Left cardiac atrium (tissue), 4 donors: ENCODE measurements around the gene METAP2. TPM values are rescaled to one million over a fixed set of nuclear protein-coding genes. Genes with fewer than 3 reads are reported as not detected.
"Not testable (repeated sequence)": the region's sequence is repeated elsewhere in the genome, so short reads cannot be mapped to it uniquely, and the experiment has no call there.

Experiments used
- ATAC-seq, 2 donors: fragments of 200-7000 bp; cut with Tn5 transposase; one replicate each; pipeline ENCODE4 v1.9.1; 2020; ENCODE audit warnings: mild to moderate bottlenecking in 2 of 2, moderate library complexity in 2 of 2
- DNase-seq: peaks from one replicate; pipeline ENCODE4 v3.0.0-alpha.2; 2020
- intact Hi-C, 2 donors: fragments of 100-400 bp; cut with DNase I; formaldehyde crosslinking; loops; one replicate each; pipeline versions ENCODE4 v1.14.1 to v1.15.1; 2022 to 2023
- long read RNA-seq: library from polyadenylated mRNA; unstranded; transcript quantifications from one replicate; pipeline ENCODE4 v2.0.0, GENCODE V29; 2021
- total RNA-seq, 2 donors: library from RNA; stranded (reverse); fragmentation: NEBNext Ultra II Directional; extraction: Animal tissue kit (Norgen Biotek cat#: 25700); gene quantifications; one replicate each; pipeline ENCODE4 v1.2.1, GENCODE V29; 2021
- donor health status: DM: no; HTN: yes; CAD: no.
- donor health status: DM: no; HTN: yes; CAD: no; lungs with severe emphysema.
- donor health status: DM: yes; HTN: yes; CAD: no.
- donor health status: Dilated cardiomyopathy.

The METAP2 gene
- 10 to 100 TPM; 51.9 to 60.2 TPM for total RNA-seq
- long read RNA-seq, transcript METAP2-202 (11 exons, 3,601 nt) = major isoform, 55 of 70 reads
- long read RNA-seq, transcript METAP2-210 (11 exons, 1,874 nt) = minor isoform, 12 of 70 reads
- long read RNA-seq, partial matches to known transcripts = 3 of 70 reads
- long read RNA-seq, other reads (novel, unspliced or antisense) = 0 of 70 reads

- intact Hi-C loops = loop anchor here (5.0 to 10.0 kb wide), 2 partner anchors 92 to 119 kb away; no protein-coding TSS in a partner anchor
- ATAC-seq (peak; percentile 100), DNase-seq (peak; percentile 98)
Observed at GRCh38 chr12:95473884-95474659, at the start of gene METAP2. Gene METAP2 (plus strand): TSS chr12:95474152. CDS start chr12:95474180, 28 bp downstream.

- intact Hi-C loops = no loop called here
- DNase-seq = no peak
- peak; percentile 27 to 37 for ATAC-seq
Observed at GRCh38 chr12:95424271-95424994, 49.5 kb upstream of the METAP2 start.

- DNase-seq (no peak), ATAC-seq (no peak)
- intact Hi-C loops = no loop called here
Observed at GRCh38 chr12:95429172-95429510, 44.8 kb upstream of the METAP2 start.

- ATAC-seq (no peak), DNase-seq (no peak)
- intact Hi-C loops = no loop called here
Observed at GRCh38 chr12:95431120-95431519, 42.8 kb upstream of the METAP2 start.

- intact Hi-C loops = no loop called here
- DNase-seq (no peak), ATAC-seq (no peak)
Observed at GRCh38 chr12:95435355-95435754, 38.6 kb upstream of the METAP2 start.

- no peak for DNase-seq
- ATAC-seq = no peak
- intact Hi-C loops = no loop called here
Observed at GRCh38 chr12:95437565-95437964, 36.4 kb upstream of the METAP2 start.

- DNase-seq (no peak), ATAC-seq (no peak)
- intact Hi-C loops = no loop called here
Observed at GRCh38 chr12:95439461-95440230, 34.3 kb upstream of the METAP2 start.

- DNase-seq (no peak), ATAC-seq (no peak)
- intact Hi-C loops = no loop called here
Observed at GRCh38 chr12:95440401-95440800, 33.6 kb upstream of the METAP2 start.

GRCh38 chr12:95443459-95443858 is 30.5 kb upstream of the METAP2 start:
- ATAC-seq = no peak
- no peak for DNase-seq
- intact Hi-C loops = no loop called here

- ATAC-seq, DNase-seq, intact Hi-C loops: not testable (repeated sequence)
Observed at GRCh38 chr12:95445099-95445498, 28.9 kb upstream of the METAP2 start.

- ATAC-seq (no peak), DNase-seq (no peak)
- intact Hi-C loops = no loop called here
Observed at GRCh38 chr12:95445884-95446505, 28.0 kb upstream of the METAP2 start.

GRCh38 chr12:95446506-95446900 is 27.4 kb upstream of the METAP2 start:
- ATAC-seq = peak; percentile 95 to 97
- peak; percentile 53 for DNase-seq
- intact Hi-C loops = no loop called here

GRCh38 chr12:95449656-95450055 is 24.3 kb upstream of the METAP2 start:
- ATAC-seq, DNase-seq, intact Hi-C loops: not testable (repeated sequence)

- ATAC-seq, intact Hi-C loops: not testable (repeated sequence)
Observed at GRCh38 chr12:95452501-95452900, 21.5 kb upstream of the METAP2 start.

GRCh38 chr12:95453881-95454280 is 20.1 kb upstream of the METAP2 start:
- ATAC-seq, intact Hi-C loops, DNase-seq: not testable (repeated sequence)

More at GRCh38 chr12:95452501-95452900, 21.5 kb upstream of the METAP2 start:
- DNase-seq = not testable (repeated sequence)

- DNase-seq, ATAC-seq, intact Hi-C loops: not testable (repeated sequence)
Observed at GRCh38 chr12:95454780-95455215, 19.2 kb upstream of the METAP2 start.

- ATAC-seq, intact Hi-C loops, DNase-seq: not testable (repeated sequence)
Observed at GRCh38 chr12:95457605-95458004, 16.3 kb upstream of the METAP2 start.

GRCh38 chr12:95458761-95459160 is 15.2 kb upstream of the METAP2 start:
- ATAC-seq (no peak), DNase-seq (no peak)
- intact Hi-C loops = no loop called here

GRCh38 chr12:95459310-95459709 is 14.6 kb upstream of the METAP2 start:
- DNase-seq (no peak), ATAC-seq (no peak)
- intact Hi-C loops = no loop called here
